K562 (cell line): ENCODE data around the gene ZAP70. TPM values are rescaled to one million over a fixed set of nuclear protein-coding genes. Genes with fewer than 3 reads are reported as not detected.

Experiments used
- BRCA1 ChIP-seq, 2 experiments: fragments of 450-650 bp in 1 of 2; sonication (generic) in 1 of 2; formaldehyde crosslinking in 1 of 2; IDR thresholded peaks; 2 replicates each; pipeline versions ENCODE4 v1.5.0 to v1.6.1; 2017 to 2020; ENCODE audit warnings: mild to moderate bottlenecking in 1 of 2, missing genetic modification reagents in 1 of 2
- CAMTA2 ChIP-seq: fragments of 250-450 bp; sonication (Bioruptor Pico); conservative IDR thresholded peaks from 2 replicates; pipeline ENCODE4 v1.5.1; 2022
- CTBP1 ChIP-seq: fragments of 450-650 bp; IDR thresholded peaks from 2 replicates; pipeline ENCODE4 v1.6.1; 2016; ENCODE audit warnings: borderline replicate concordance
- DMBX1 ChIP-seq: fragments of 250-450 bp; sonication (Bioruptor Pico); IDR thresholded peaks from 2 replicates; pipeline ENCODE4 v1.8.0; 2022; ENCODE audit warnings: inconsistent platforms, mild to moderate bottlenecking, moderate library complexity, borderline replicate concordance
- EGR1 ChIP-seq: fragments of 450-650 bp; conservative IDR thresholded peaks from 2 replicates; pipeline ENCODE4 v1.6.1; 2017; ENCODE audit warnings: mild to moderate bottlenecking
- ETV5 ChIP-seq: sonication (generic); formaldehyde crosslinking; IDR thresholded peaks from 2 replicates; pipeline ENCODE4 v1.4.0; 2020; ENCODE audit warnings: low read depth, mild to moderate bottlenecking, missing genetic modification reagents
- FOXA1 ChIP-seq: fragments of 450-650 bp; IDR thresholded peaks from 2 replicates; pipeline ENCODE4 v1.6.1; 2016; ENCODE audit warnings: mild to moderate bottlenecking, borderline replicate concordance
- HLTF ChIP-seq: fragments of 450-650 bp; IDR thresholded peaks from 2 replicates; pipeline ENCODE4 v1.6.1; 2016
- NR2C2 ChIP-seq, 2 experiments: fragments of 200-800 bp in 1 of 2; sonication (Bioruptor generic) in 1 of 2; sonication (generic) in 1 of 2; formaldehyde crosslinking in 1 of 2; IDR thresholded peaks; 2 replicates each; pipeline versions ENCODE4 v1.6.1 to v1.8.0; 2016 to 2022; ENCODE audit warnings: mild to moderate bottlenecking in 1 of 2, missing compliant biosample characterization in 1 of 2, missing genetic modification characterization in 1 of 2, missing genetic modification reagents in 1 of 2
- NR4A1 ChIP-seq, 2 experiments: fragments of 250-450 bp in 1 of 2; fragments of 450-650 bp in 1 of 2; sonication (Bioruptor Pico) in 1 of 2; IDR thresholded peaks; 2 replicates each; pipeline versions ENCODE4 v1.4.0 to v1.6.1; 2016 to 2020; ENCODE audit warnings: mild to moderate bottlenecking in 2 of 2, missing compliant biosample characterization in 1 of 2, missing genetic modification characterization in 1 of 2, moderate library complexity in 1 of 2
- POLR3A ChIP-seq: IDR thresholded peaks from 2 replicates; pipeline ENCODE4 v1.6.1; 2011; ENCODE audit warnings: borderline replicate concordance, mild to moderate bottlenecking, moderate library complexity; ENCODE audit not compliant: insufficient read length, insufficient read depth; ENCODE audit errors: extremely low read depth
- SMAD3 ChIP-seq: fragments of 450-650 bp; formaldehyde crosslinking; conservative IDR thresholded peaks from 2 replicates; pipeline ENCODE4 v1.4.0; 2020; ENCODE audit warnings: mild to moderate bottlenecking
- SMARCC2 ChIP-seq: fragments of 450-650 bp; IDR thresholded peaks from 2 replicates; pipeline ENCODE4 v1.6.1; 2017; ENCODE audit warnings: antibody characterized with exemption, moderate library complexity, mild to moderate bottlenecking, low read depth
- TAF7 ChIP-seq: fragments of 450-650 bp; IDR thresholded peaks from 2 replicates; pipeline ENCODE4 v1.6.1; 2016; ENCODE audit warnings: missing genetic modification characterization, missing compliant biosample characterization
- TEAD1 ChIP-seq, 2 experiments: fragments of 450-650 bp in 1 of 2; sonication (generic) in 1 of 2; formaldehyde crosslinking; IDR thresholded peaks; 2 replicates each; pipeline versions ENCODE4 v1.4.0 to v1.8.0; 2020 to 2022; ENCODE audit warnings: mild to moderate bottlenecking in 2 of 2, missing genetic modification reagents in 1 of 2
- ZFP36 ChIP-seq: fragments of 150-350 bp; IDR thresholded peaks from 2 replicates; pipeline ENCODE4 v1.6.1; 2018; ENCODE audit warnings: low read length, low read depth; ENCODE audit not compliant: partially characterized antibody
- ZNF586 ChIP-seq: fragments of 450-650 bp; formaldehyde crosslinking; conservative IDR thresholded peaks from 2 replicates; pipeline ENCODE4 v1.4.0; 2020; ENCODE audit warnings: mild to moderate bottlenecking, moderate library complexity
- ZNF589 ChIP-seq: fragments of 200-800 bp; sonication (Bioruptor generic); IDR thresholded peaks from 2 replicates; pipeline ENCODE4 v1.6.1; 2016; ENCODE audit warnings: low read depth, missing genetic modification characterization, missing compliant biosample characterization
- polyA plus RNA-seq, 8 experiments: library from polyadenylated mRNA; depleted of rRNA in 4 of 8; stranded (reverse) in 5 of 8; unstranded in 3 of 8; fragments of >200 nt; fragmentation: Nextera tagmentation in 2 of 8; fragmentation: Illumina TruSeq in 1 of 8; extraction: Ambion mirVana in 2 of 8; extraction: Trizol in 1 of 8; gene quantifications; 2 replicates each; pipeline versions ENCODE4 v1.2.1 to v1.2.3, GENCODE V29; 2011 to 2014; ENCODE audit warnings: inconsistent platforms in 1 of 8, missing spikeins in 1 of 8
- total RNA-seq, 7 experiments: library from RNA; depleted of rRNA in 6 of 7; stranded (reverse); fragments of >200 nt in 6 of 7; fragmentation: Illumina TruSeq in 2 of 7; extraction: Trizol in 2 of 7; gene quantifications; 2 replicates each; pipeline versions ENCODE4 v1.2.1 to v1.2.3, GENCODE V29; 2011 to 2021; ENCODE audit warnings: low replicate concordance in 1 of 7
- TF ChIP-seq, protein P1 (sequence below): sonication (generic); formaldehyde crosslinking; IDR thresholded peaks from 2 replicates; pipeline ENCODE4 v1.5.0; 2020; ENCODE audit warnings: missing genetic modification reagents
- TF ChIP-seq, protein P2 (sequence below): sonication (generic); formaldehyde crosslinking; IDR thresholded peaks from 2 replicates; pipeline ENCODE4 v1.8.1; 2023; ENCODE audit warnings: mild to moderate bottlenecking, missing genetic modification reagents
- TF ChIP-seq, protein P3 (sequence below), 2 experiments: IDR thresholded peaks; 2 replicates each; pipeline ENCODE4 v1.6.1; 2012; ENCODE audit warnings: improper control_type of control experiment in 2 of 2, low read depth in 2 of 2, low read length in 2 of 2, borderline replicate concordance in 1 of 2
- TF ChIP-seq, protein P4 (sequence below): sonication (generic); formaldehyde crosslinking; IDR thresholded peaks from 2 replicates; pipeline ENCODE4 v1.8.0; 2022; ENCODE audit warnings: mild to moderate bottlenecking, missing genetic modification reagents

Gene ZAP70
- total and polyA plus RNA-seq, 9 of the 15 experiments (the other 6 are each of a cell fraction or from before 2014, with no cell fraction given), result 0.06 to 0.80 (median 0.21) TPM; not detected in 1

DNA sequence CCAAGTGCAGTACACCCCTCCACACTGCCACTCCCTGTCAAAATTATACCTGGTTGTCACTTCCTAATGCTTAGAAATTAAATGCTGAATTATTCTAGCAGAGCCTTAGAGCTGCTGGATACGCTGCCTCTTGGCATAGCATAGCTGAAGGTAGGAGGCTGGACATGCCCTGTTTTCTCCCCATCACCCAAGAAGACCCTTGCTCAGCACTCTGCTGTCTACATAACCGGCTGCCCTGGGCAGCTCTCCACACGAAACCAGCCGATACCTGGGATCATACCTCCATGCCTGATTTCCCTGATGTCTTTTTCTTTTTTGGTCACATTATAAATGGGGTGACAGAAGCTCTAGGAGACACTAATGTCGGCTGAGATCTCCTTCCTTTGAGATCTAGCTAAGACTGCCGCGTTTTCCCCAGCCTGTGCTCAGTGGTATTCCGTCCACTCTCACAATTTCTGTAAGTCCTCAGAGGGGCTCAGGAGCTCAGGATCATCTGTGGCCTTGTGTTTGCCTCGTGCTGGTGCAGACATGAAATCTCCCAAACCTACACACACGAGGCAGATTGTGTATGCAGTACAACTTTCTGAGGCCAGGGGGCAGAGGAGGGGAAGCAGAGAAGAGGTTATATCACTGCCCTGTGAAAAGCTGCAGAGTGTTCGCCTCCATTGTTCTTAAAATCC is 13.5 kb upstream of the ZAP70 start (continued):
- peak; percentile 62; the same call in 1 of the 2 replicates for TF ChIP-seq DMBX1
- no peak for TF ChIP-seq BRCA1 (IDR thresholded peaks at IDR 0.05)
- no peak for TF ChIP-seq BRCA1 (CRISPR knock-in tag; IDR thresholded peaks at IDR 0.05)
- TF ChIP-seq CAMTA2, result no peak
- no peak for TF ChIP-seq EGR1
- no peak for TF ChIP-seq TEAD1 (CRISPR knock-in tag; IDR thresholded peaks at IDR 0.05)
- no peak for TF ChIP-seq SMAD3 (CRISPR knock-in tag)
- TF ChIP-seq NR4A1 (CRISPR knock-in tag; IDR thresholded peaks at IDR 0.05), result no peak
- TF ChIP-seq NR4A1 (tag; IDR thresholded peaks at IDR 0.05), result 0 out of 2 replicates have a peak, but pooled peaks have one; percentile 63
- no peak for TF ChIP-seq ZNF586 (CRISPR knock-in tag)
- TF ChIP-seq, protein P1, sequence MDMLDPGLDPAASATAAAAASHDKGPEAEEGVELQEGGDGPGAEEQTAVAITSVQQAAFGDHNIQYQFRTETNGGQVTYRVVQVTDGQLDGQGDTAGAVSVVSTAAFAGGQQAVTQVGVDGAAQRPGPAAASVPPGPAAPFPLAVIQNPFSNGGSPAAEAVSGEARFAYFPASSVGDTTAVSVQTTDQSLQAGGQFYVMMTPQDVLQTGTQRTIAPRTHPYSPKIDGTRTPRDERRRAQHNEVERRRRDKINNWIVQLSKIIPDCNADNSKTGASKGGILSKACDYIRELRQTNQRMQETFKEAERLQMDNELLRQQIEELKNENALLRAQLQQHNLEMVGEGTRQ, result no peak
- TF ChIP-seq, protein P2, sequence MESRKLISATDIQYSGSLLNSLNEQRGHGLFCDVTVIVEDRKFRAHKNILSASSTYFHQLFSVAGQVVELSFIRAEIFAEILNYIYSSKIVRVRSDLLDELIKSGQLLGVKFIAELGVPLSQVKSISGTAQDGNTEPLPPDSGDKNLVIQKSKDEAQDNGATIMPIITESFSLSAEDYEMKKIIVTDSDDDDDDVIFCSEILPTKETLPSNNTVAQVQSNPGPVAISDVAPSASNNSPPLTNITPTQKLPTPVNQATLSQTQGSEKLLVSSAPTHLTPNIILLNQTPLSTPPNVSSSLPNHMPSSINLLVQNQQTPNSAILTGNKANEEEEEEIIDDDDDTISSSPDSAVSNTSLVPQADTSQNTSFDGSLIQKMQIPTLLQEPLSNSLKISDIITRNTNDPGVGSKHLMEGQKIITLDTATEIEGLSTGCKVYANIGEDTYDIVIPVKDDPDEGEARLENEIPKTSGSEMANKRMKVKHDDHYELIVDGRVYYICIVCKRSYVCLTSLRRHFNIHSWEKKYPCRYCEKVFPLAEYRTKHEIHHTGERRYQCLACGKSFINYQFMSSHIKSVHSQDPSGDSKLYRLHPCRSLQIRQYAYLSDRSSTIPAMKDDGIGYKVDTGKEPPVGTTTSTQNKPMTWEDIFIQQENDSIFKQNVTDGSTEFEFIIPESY (CRISPR knock-in tag), result no peak
- no peak for TF ChIP-seq TAF7
- no peak for TF ChIP-seq SMARCC2
- no peak for TF ChIP-seq FOXA1
- TF ChIP-seq, protein P3, sequence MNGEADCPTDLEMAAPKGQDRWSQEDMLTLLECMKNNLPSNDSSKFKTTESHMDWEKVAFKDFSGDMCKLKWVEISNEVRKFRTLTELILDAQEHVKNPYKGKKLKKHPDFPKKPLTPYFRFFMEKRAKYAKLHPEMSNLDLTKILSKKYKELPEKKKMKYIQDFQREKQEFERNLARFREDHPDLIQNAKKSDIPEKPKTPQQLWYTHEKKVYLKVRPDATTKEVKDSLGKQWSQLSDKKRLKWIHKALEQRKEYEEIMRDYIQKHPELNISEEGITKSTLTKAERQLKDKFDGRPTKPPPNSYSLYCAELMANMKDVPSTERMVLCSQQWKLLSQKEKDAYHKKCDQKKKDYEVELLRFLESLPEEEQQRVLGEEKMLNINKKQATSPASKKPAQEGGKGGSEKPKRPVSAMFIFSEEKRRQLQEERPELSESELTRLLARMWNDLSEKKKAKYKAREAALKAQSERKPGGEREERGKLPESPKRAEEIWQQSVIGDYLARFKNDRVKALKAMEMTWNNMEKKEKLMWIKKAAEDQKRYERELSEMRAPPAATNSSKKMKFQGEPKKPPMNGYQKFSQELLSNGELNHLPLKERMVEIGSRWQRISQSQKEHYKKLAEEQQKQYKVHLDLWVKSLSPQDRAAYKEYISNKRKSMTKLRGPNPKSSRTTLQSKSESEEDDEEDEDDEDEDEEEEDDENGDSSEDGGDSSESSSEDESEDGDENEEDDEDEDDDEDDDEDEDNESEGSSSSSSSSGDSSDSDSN (IDR thresholded peaks at IDR 0.05; ENCODE audit: borderline replicate concordance in 1 of 2, low read depth in 2 of 2, low read length in 2 of 2), result no peak
- TF ChIP-seq, protein P4, sequence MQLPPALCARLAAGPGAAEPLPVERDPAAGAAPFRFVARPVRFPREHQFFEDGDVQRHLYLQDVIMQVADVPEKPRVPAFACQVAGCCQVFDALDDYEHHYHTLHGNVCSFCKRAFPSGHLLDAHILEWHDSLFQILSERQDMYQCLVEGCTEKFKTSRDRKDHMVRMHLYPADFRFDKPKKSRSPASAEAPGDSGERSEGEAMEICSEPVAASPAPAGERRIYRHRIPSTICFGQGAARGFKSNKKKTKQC, result no peak
- TF ChIP-seq ZNF589 (CRISPR knock-in tag), result no peak
- TF ChIP-seq HLTF, result no peak
- no peak for TF ChIP-seq POLR3A
- no peak for TF ChIP-seq ZFP36
- no peak for TF ChIP-seq NR2C2 (CRISPR knock-in tag; IDR thresholded peaks at IDR 0.05)
- TF ChIP-seq NR2C2 (tag; IDR thresholded peaks at IDR 0.05), result no peak
- TF ChIP-seq CTBP1, result no peak
- no peak for TF ChIP-seq ETV5
